Heart left ventricle (tissue), 16 donors: ENCODE data around the gene BLCAP. TPM values are rescaled to one million over a fixed set of nuclear protein-coding genes. Genes with fewer than 3 reads are reported as not detected.

Experiments used
- ATAC-seq, 4 donors: fragments of 200-7000 bp; cut with Tn5 transposase; one replicate each; pipeline ENCODE4 v1.9.1; 2020 to 2022; ENCODE audit warnings: moderate library complexity in 4 of 4, mild to moderate bottlenecking in 3 of 4, moderate number of reproducible peaks in 1 of 4
- DNase-seq, 5 donors: peaks; one replicate each; pipeline ENCODE4 v3.0.0-alpha.2; 2020
- H3K27ac ChIP-seq, 12 donors: fragments of 200-600 bp; sonication (generic) in 4 of 12; one replicate each; pipeline versions ENCODE4 v1.5.0 to v1.8.0; 2016 to 2022; ENCODE audit warnings: mild to moderate bottlenecking in 2 of 12
- H3K27me3 ChIP-seq, 9 donors: fragments of 200-600 bp; sonication (generic) in 2 of 9; one replicate each; pipeline versions ENCODE4 v1.5.1 to v1.8.0; 2016 to 2022; ENCODE audit warnings: mild to moderate bottlenecking in 3 of 9
- H3K36me3 ChIP-seq, 9 donors: fragments of 200-600 bp; sonication (generic) in 2 of 9; one replicate each; pipeline versions ENCODE4 v1.5.0 to v1.8.0; 2018 to 2022; ENCODE audit warnings: mild to moderate bottlenecking in 2 of 9
- H3K4me1 ChIP-seq, 12 donors: fragments of 200-600 bp; sonication (generic) in 4 of 12; one replicate each; pipeline versions ENCODE4 v1.5.0 to v1.8.0; 2016 to 2022; ENCODE audit warnings: mild to moderate bottlenecking in 3 of 12
- H3K4me3 ChIP-seq, 12 donors: fragments of 200-600 bp; sonication (generic) in 4 of 12; one replicate each; pipeline versions ENCODE4 v1.5.0 to v1.8.0; 2017 to 2022; ENCODE audit warnings: mild to moderate bottlenecking in 9 of 12, moderate library complexity in 4 of 12
- H3K9me3 ChIP-seq, 12 donors: fragments of 200-600 bp; sonication (generic) in 4 of 12; one replicate each; pipeline versions ENCODE4 v1.5.0 to v1.8.0; 2016 to 2022; ENCODE audit warnings: mild to moderate bottlenecking in 1 of 12
- CTCF ChIP-seq, 12 donors: fragments of 200-600 bp; sonication (generic) in 4 of 12; IDR thresholded peaks; one replicate each; pipeline versions ENCODE4 v1.5.0 to v1.8.0; 2018 to 2022; ENCODE audit warnings: antibody characterized with exemption in 12 of 12, mild to moderate bottlenecking in 5 of 12
- POLR2A ChIP-seq, 2 donors: fragments of 450-650 bp; IDR thresholded peaks; one replicate each; pipeline ENCODE4 v1.6.1; 2017; ENCODE audit warnings: antibody characterized with exemption in 2 of 2, mild to moderate bottlenecking in 2 of 2, moderate library complexity in 2 of 2
- WGBS, 4 donors: extraction: QIAGEN DNeasy Blood & Tissue Kit in 2 of 4; methylation state at CpG; one replicate each; pipeline versions ENCODE4 v1.1.5 to v1.1.7; 2013 to 2018; 5-methylcytosine and 5-hydroxymethylcytosine counted together
- intact Hi-C, 10 donors: fragments of 100-400 bp; cut with DNase I; formaldehyde crosslinking; loops; one replicate each; pipeline versions ENCODE4 v1.11.1 to v1.14.2; 2022
- polyA plus RNA-seq, 2 donors: library from polyadenylated mRNA; stranded (reverse); fragments of 200-250 nt; gene quantifications; one replicate each; pipeline ENCODE4 v1.2.3, GENCODE V29; 2013
- total RNA-seq, 9 donors: library from RNA; depleted of rRNA in 2 of 9; stranded (reverse); fragments of >200 nt in 2 of 9; fragmentation: NEBNext Ultra II Directional in 3 of 9; extraction: Animal tissue kit (Norgen Biotek cat#: 25700) in 3 of 9; gene quantifications; one replicate each; pipeline versions ENCODE4 v1.1.0 to v1.2.4, GENCODE V29; 2016 to 2023
- donor health status: ischemic (EF 13 %, LVEDD 7.1; RV severe dilation, severe dysfunction).
- donor health status: healthy with polysubstance abuse.
- donor health status: DM: no; HTN: yes; CAD: no.
- donor health status: DM: no; HTN: no; CAD: no.
- donor health status: ischemic (EF 25% LVEDD 6.9; RV normal size, moderate dysfunction).
- donor health status: ischemic (EF 25% LVEDD 5.7; RV mildly dilated, moderate dysfunction).
- donor health status: healthy.
- donor health status: DM: yes; HTN: yes; CAD: no.
- donor health status: ischemic (EF 35%, LVEDD 5.7; RV mildly dilated, moderate dysfunction).
- donor health status: nonischemic (EF 11% LVEDD 7.7; RV severe dilation, severe dysfunction).
- donor health status: DM: yes; HTN: yes; CAD: no.
- donor health status: PGD.
- donor health status: ischemic (EF 29% LVEDD 5.4; RV normal size, mild dysfunction).
- donor health status: nonischemic (EF 23%, LVEDD 6.1; RV moderate dilation, normal function).

The BLCAP gene
- total and polyA plus RNA-seq, 11 donors: 66.7 to 99.5 (median 81.7) TPM

- Histone ChIP-seq H3K27me3 (no peaks in the 10 kb centered on the region), H3K9me3 (no peaks in the 10 kb centered on the region), H3K36me3 (no peaks in the 10 kb centered on the region), H3K4me1 (peaks cover 0 to 14% (median 6%) of the 10 kb centered on the region in 12 donors), H3K4me3 (no peak overlapping the region), H3K27ac (no peak overlapping the region)
- ATAC-seq (no peak), DNase-seq (no peak)
- WGBS, 4 donors: 76 to 81% (median 77%) methylated on average over 2 of the region's 2 CpGs
- intact Hi-C loops: loop anchor here in 7 of 10 donors (2.0 to 10.0 kb wide), 8 partner anchors 141 to 341 kb away; no protein-coding TSS in a partner anchor
- TF ChIP-seq POLR2A (IDR thresholded peaks at IDR 0.05) (no peak), CTCF (IDR thresholded peaks at IDR 0.05) (no peak)
Observed at GRCh38 chr20:37533154-37533715, 5.6 kb upstream of the BLCAP start.

GRCh38 chr20:37531856-37532255 is 4.2 kb upstream of the BLCAP start:
- TF ChIP-seq CTCF (IDR thresholded peaks at IDR 0.05): no peak
- no peak for TF ChIP-seq POLR2A (IDR thresholded peaks at IDR 0.05)
- Histone ChIP-seq H3K27ac (no peak overlapping the region), H3K4me1 (peaks cover 0 to 16% (median 7%) of the 10 kb centered on the region in 12 donors), H3K36me3 (no peaks in the 10 kb centered on the region), H3K9me3 (no peaks in the 10 kb centered on the region), H3K4me3 (no peak overlapping the region), H3K27me3 (no peaks in the 10 kb centered on the region)
- intact Hi-C loops: loop anchor here in 7 of 10 donors (2.0 to 10.0 kb wide), 8 partner anchors 140 to 340 kb away; no protein-coding TSS in a partner anchor
- DNase-seq: no peak
- ATAC-seq: no peak
- 84 to 90% (median 88%) methylated on average over 3 of the region's 3 CpGs for WGBS, 4 donors

- peaks cover 1 to 27% (median 17%) of the 10 kb centered on the region in 12 donors for H3K4me1 ChIP-seq
- no peak for ATAC-seq
- intact Hi-C loops: loop anchor here in 7 of 10 donors (5.0 to 10.0 kb wide), 7 partner anchors 138 to 338 kb away; no protein-coding TSS in a partner anchor
- TF ChIP-seq CTCF (IDR thresholded peaks at IDR 0.05): no peak
- TF ChIP-seq POLR2A (IDR thresholded peaks at IDR 0.05): no peak
- no peak overlapping the region for H3K4me3 ChIP-seq
- H3K36me3 ChIP-seq: no peaks in the 10 kb centered on the region
- H3K27me3 ChIP-seq: no peaks in the 10 kb centered on the region
- no peaks in the 10 kb centered on the region for H3K9me3 ChIP-seq
- 73 to 83% (median 78%) methylated on average over 2 of the region's 2 CpGs for WGBS, 4 donors
- no peak overlapping the region for H3K27ac ChIP-seq
- no peak for DNase-seq
Observed at GRCh38 chr20:37530696-37531095, 3.0 kb upstream of the BLCAP start.

DNA sequence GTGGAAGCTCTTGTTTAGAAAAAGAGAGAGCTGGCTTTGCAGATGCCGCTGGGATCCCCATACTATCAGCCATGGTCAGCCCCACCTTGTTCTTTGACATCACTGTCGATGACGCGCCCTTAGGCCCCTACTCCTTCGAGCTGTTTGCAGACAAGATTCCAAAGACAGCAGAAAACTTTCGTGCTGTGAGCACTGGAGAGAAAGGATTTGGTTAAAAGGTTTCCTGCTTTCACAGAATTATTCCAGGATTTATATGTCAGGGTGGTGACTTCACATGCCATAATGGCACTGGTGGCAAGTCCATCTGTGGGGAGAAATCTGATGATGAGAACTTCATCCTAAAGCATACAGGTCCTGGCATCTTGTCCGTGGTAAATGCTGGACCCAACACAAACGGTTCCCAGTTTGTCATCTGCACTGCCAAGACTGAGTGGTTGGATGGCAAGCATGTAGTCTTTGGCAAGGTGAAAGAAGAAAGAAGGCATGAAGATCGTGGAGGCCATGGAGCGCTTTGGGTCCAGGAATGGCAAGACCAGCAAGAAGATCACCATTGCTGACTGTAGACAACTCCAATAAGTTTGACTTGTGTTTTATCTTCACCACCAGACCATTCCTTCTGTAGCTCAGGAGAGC is 2.4 kb upstream of the BLCAP start:
- Histone ChIP-seq H3K4me1 (peaks cover 3 to 33% (median 23%) of the 10 kb centered on the region in 12 donors), H3K9me3 (no peaks in the 10 kb centered on the region), H3K36me3 (no peaks in the 10 kb centered on the region), H3K27ac (no peak overlapping the region), H3K4me3 (no peak overlapping the region), H3K27me3 (no peaks in the 10 kb centered on the region)
- TF ChIP-seq POLR2A (IDR thresholded peaks at IDR 0.05) (no peak), CTCF (IDR thresholded peaks at IDR 0.05) (no peak)
- no peak for DNase-seq
- intact Hi-C loops: loop anchor here in 8 of 10 donors (2.0 to 10.0 kb wide), 10 partner anchors 125 to 338 kb away; partner anchors contain the start of gene MANBAL (in 1 of the 8)
- 85 to 86% (median 86%) methylated on average over 10 of the region's 10 CpGs for WGBS, 4 donors
- ATAC-seq: no peak
